ENCODE results near the gene HSPA5.

GRCh38 chr9:125190361-125190801, 50.8 kb downstream of the HSPA5 start:
- TF ChIP-seq POLR2A (IDR thresholded peaks at IDR 0.05) (no peak), CTCF (IDR thresholded peaks at IDR 0.05 in 4 of 5, conservative IDR thresholded peaks at IDR 0.05 in 1 of 5) (no peak)

Data from gastrocnemius medialis (tissue), 4 donors.